ENCODE data around the gene COX15. TPM values are rescaled to one million over a fixed set of nuclear protein-coding genes. Genes with fewer than 3 reads are reported as not detected.

Gene COX15
- total and polyA plus RNA-seq, 2 of the 8 experiments (the other 6 are each of a cell fraction or from before 2014, with no cell fraction given), result 17.5 to 36.6 TPM

DNA sequence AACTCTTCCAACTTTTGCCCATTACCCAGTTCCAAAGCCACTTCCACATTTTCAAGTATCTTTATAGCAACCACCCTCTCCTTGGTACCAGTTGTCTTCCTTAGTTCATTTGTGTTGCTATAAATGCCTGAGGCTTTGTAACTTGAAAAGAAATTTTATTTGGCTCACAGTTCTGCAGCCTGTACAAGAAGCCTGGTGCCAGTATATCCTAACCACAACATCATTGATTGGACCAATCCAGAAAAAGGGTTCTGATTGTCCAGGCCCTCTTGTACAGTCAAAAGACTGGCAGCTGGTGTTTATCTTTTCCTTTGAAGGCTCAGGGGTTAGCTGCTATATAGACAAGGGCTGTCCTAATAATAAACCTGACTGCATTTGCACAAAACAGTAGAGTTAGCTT is 29.4 kb upstream of the COX15 start:
- Histone ChIP-seq H3K14ac (ENCODE audit: insufficient read length) (no peak overlapping the region), H3K36me3 (ENCODE audit: control insufficient read depth in 2 of 4, insufficient read depth in 4 of 4, low read length in 3 of 4) (peaks cover 0 to 13% (median 4%) of the 10 kb centered on the region in 4 experiments; a peak in 2 of 8 replicates), H4K20me1 (replicated peaks in 1 of 2; ENCODE audit: control insufficient read depth in 1 of 2, insufficient read depth in 2 of 2, low read length in 2 of 2) (no peaks in the 10 kb centered on the region), H3K9ac (replicated peaks in 1 of 4; ENCODE audit: extremely low read depth in 1 of 4, low read depth in 3 of 4, low read length in 3 of 4) (no peak overlapping the region), H3K79me1 (ENCODE audit: low read depth, low read length) (no peaks in the 10 kb centered on the region), H3K23me2 (ENCODE audit: low read depth, low read length) (no peaks in the 10 kb centered on the region), H2BK5ac (ENCODE audit: low read depth, low read length) (no peak overlapping the region), H2AFZ (ENCODE audit: low read length) (no peak overlapping the region), H3K9me3 (ENCODE audit: insufficient read depth in 2 of 2, low read depth in 1 of 2, low read length in 1 of 2) (no peaks in the 10 kb centered on the region), H4K91ac (replicated peaks; ENCODE audit: insufficient read length, low read length) (no peak overlapping the region), H4K8ac (ENCODE audit: extremely low read depth, insufficient read depth, low read length) (no peak overlapping the region), H2AK5ac (ENCODE audit: low read depth, low read length) (no peak overlapping the region), H2BK20ac (ENCODE audit: low read length) (no peak overlapping the region), H2BK12ac (ENCODE audit: low read depth, low read length) (no peak overlapping the region), H3K27ac (ENCODE audit: low read depth, low read length) (no peak overlapping the region), H2BK120ac (replicated peaks; ENCODE audit: low read depth, low read length) (no peak overlapping the region), H4K5ac (ENCODE audit: insufficient read length, low read depth, low read length) (no peak overlapping the region), H3K4me3 (ENCODE audit: extremely low read depth in 1 of 4, insufficient read depth in 2 of 4, low read depth in 3 of 4, low read length in 4 of 4) (no peak overlapping the region), H3K4ac (replicated peaks; ENCODE audit: insufficient read length, low read depth, low read length) (no peak overlapping the region), H3K18ac (ENCODE audit: extremely low read depth, low read length) (no peak overlapping the region), H3K4me1 (replicated peaks in 1 of 4; ENCODE audit: control insufficient read depth in 3 of 4, insufficient read depth in 4 of 4, low read length in 3 of 4) (no peaks in the 10 kb centered on the region), H3K56ac (replicated peaks; ENCODE audit: insufficient read length, low read depth, low read length) (no peak overlapping the region), H3K79me2 (ENCODE audit: control insufficient read depth in 1 of 2, insufficient read depth in 2 of 2, low read length in 2 of 2) (no peaks in the 10 kb centered on the region), H2BK15ac (ENCODE audit: low read length) (no peak overlapping the region), H3K4me2 (ENCODE audit: insufficient read depth in 1 of 2, low read depth in 2 of 2, low read length in 2 of 2) (no peak overlapping the region), H3K23ac (ENCODE audit: insufficient read length) (no peak overlapping the region), H3K27me3 (replicated peaks in 1 of 4; ENCODE audit: control insufficient read depth in 3 of 4, extremely low read depth in 1 of 4, insufficient read depth in 3 of 4, low read length in 3 of 4) (no peaks in the 10 kb centered on the region)
- FAIRE-seq (no peak), DNase-seq (ENCODE audit: low read depth in 1 of 2, low spot score in 2 of 2) (no peak)
- ChIA-PET POLR2A (ENCODE audit: partially characterized antibody) (no interaction called here), CTCF (ENCODE audit: partially characterized antibody) (no interaction called here)
- TF ChIP-seq SIN3A (conservative IDR thresholded peaks at IDR 0.05 in 1 of 2, IDR thresholded peaks at IDR 0.05 in 1 of 2; ENCODE audit: low read depth in 1 of 2, low read length in 2 of 2) (no peak), EZH2 (IDR thresholded peaks at IDR 0.05; ENCODE audit: low read depth, low read length, severe bottlenecking) (no peak), SP1 (IDR thresholded peaks at IDR 0.05; ENCODE audit: low read depth, low read length) (no peak), CBX5 (IDR thresholded peaks at IDR 0.05; ENCODE audit: low read depth, low read length) (no peak), BRCA1 (IDR thresholded peaks at IDR 0.05; ENCODE audit: low read depth, low read length) (no peak), TEAD4 (IDR thresholded peaks at IDR 0.05; ENCODE audit: low read depth, low read length) (no peak), CHD1 (IDR thresholded peaks at IDR 0.05; ENCODE audit: low read depth, low read length) (no peak), TCF12 (IDR thresholded peaks at IDR 0.05; ENCODE audit: low read depth, low read length) (no peak), HDAC6 (IDR thresholded peaks at IDR 0.05; ENCODE audit: low read depth, low read length) (no peak), POLR2AphosphoS5 (IDR thresholded peaks at IDR 0.05; ENCODE audit: low read depth, low read length) (no peak), TAF7 (optimal IDR thresholded peaks at IDR 0.05; ENCODE audit: borderline replicate concordance, low read depth, low read length) (no peak), YY1 (IDR thresholded peaks at IDR 0.05; ENCODE audit: low read depth, low read length) (no peak), BACH1 (IDR thresholded peaks at IDR 0.05; ENCODE audit: low read length) (no peak)
